NCI-H2196 (cell line): Measurements from ENCODE around the gene TDRD7.
"Not testable (repeated sequence)": the region's sequence is repeated elsewhere in the genome, so short reads cannot be mapped to it uniquely, and the experiment has no call there.

Experiments used
- DNase-seq: peaks from one replicate; lab custom pipeline; 2025; ENCODE audit not compliant: unreplicated experiment; lab: John Stamatoyannopoulos, UW

The TDRD7 gene

DNA sequence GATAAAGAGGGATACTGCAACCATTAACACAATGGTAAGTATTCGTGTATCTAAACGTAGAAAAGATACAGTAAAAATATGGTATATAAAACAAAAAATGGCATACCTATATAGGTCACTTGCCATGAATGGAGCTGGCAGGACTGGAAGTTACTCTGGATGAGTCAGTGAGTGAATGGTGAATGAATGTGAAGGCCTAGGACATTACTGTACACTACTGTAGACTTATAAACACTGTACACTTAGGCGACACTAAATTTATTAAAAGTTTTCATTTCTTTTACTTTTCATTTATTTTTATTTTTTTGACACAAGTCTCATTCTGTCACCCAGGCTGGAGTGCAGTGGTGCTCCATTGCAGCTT, 14.1 kb downstream of the TDRD7 start:
- DNase-seq: no peak

DNA sequence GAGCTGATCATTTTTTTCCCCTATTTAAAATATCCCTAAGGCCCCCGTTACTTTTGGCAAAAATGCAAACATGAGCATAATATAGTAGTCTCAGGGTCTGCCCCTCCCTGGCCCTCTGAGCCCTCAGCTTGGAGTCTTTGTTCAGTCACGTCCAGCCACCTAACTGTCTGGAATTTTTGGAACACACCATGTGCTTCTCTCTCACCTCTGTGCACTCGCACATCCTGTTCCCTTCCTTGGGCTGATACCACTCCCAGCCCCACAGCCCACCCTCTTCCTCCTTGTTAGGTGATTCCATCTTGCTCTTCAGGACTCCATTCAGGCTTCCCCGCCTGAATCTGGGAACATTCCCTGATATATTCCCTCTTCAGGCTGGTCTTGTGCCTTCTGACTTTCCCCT, 16.0 kb downstream of the TDRD7 start:
- no peak for DNase-seq

DNA sequence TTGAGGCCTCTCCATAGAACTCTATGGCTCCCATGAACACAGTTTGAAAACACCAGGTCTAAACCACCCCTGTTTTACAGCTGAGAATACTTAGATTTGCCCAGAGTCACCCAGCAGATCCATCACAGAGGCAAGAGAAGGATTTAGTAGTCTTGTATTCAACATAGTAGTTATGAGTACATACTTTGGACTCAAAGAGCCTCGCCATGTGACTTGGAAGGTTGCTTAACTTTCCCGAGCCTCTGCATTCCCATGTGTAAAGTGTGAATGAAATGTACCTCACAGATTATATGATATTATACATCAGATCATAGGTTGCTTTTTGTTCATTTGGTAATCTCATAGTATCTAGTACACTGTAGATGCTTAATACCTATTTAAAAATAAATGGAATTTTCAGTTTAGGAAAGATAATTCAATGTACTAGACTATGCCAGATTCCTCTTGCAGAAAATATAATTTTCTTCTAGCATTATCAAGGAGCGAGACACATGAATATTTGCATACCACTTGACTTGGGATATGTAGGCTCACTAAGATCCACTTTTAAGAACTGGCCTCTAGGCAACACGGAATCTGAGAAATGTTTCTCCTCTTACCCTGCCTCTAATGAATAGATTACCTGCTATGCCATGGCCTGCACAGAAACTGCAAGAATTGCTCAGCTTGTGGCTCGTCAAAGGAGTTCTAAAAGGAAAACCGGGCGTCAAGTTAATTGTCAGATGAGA, 18.6 kb downstream of the TDRD7 start:
- DNase-seq: no peak

DNA sequence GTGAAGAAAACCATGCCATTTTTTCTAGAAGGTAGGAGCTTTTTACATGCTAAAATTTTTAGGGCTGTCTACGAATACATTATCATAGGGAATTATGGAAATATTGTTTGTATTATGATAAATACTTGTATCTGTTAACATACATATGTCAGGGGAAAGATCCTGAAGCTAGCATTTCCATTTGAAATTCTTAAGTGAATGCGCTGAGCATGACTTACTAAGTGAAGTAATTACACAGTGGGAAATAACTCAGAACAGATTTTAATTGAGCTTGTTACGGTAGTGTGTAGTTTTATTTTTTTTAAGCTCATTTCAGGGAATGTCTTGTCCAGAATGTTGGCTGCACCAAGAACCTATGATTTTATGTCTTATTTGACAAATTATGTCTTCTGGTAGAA, 19.1 kb downstream of the TDRD7 start:
- no peak for DNase-seq

DNA sequence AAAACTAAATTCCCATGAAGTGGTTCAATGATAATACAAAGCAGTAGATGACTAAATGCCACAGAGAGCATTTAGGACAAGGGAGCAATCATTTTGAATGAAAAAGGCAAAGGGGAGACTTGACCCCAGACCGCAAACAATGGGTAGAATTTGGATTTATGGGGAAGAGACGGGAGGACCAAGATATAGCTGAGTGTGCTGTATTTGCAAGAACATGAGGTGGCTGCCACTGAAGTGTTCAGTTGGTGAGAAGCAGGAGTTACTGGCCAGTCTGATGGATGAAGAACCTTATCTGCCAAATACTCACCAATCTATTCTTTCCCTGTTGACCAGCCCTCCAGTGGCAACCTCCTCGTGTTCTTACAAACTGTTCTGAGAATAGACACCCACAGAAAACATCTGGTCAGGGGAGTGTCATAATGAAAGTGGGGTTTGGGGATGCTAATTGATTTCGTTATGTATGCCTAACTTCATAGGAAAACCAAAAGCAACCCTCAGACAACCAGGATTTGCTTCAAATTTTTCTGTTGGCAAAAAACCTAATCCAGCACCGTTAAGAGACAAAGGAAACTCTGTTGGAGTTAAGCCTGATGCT, 19.8 kb downstream of the TDRD7 start:
- DNase-seq: no peak

DNA sequence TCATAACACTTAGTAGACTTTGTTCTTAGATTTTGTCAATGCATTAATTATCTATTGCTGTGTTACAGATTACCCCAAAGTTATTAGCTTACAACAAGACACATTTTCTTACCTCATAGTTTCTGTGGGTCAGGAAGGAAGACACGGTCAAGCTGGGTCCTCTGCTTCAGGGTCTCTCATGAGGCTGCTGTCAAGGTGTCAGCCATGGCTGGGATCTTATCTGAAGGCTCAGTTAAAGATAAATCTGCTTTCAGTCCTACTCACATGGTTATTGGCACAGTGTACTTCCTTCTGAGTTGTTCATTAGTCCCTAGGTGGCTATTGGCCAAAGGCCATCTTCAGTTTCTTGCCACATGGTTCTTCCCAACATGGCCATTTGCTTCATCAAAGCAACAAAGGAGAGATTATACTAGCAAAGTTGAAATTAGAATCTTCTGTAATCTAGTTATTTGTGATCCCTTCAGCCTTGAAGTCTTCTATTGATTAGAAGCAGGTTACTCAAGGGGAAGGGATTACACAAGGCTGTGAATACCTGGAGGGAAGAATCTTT, 25.2 kb downstream of the TDRD7 start:
- no peak for DNase-seq

DNA sequence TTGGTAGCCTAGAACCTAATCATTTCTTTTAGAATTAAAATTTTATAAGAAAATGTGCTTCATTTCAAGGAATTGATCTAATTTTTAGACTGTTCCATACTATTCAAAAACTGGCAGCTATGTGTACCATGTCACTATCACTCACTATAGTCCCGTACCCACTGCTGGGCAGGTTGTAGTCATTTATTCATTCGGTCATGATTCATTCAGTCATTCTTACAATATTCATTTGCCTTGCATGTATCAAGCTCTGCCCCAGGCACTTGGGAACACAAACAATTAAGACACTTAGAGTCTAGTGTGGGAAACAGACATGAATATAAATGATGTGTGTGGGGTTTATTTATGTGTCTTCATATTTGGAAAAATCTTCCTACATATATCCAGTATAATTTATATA, 26.4 kb downstream of the TDRD7 start:
- DNase-seq: no peak

DNA sequence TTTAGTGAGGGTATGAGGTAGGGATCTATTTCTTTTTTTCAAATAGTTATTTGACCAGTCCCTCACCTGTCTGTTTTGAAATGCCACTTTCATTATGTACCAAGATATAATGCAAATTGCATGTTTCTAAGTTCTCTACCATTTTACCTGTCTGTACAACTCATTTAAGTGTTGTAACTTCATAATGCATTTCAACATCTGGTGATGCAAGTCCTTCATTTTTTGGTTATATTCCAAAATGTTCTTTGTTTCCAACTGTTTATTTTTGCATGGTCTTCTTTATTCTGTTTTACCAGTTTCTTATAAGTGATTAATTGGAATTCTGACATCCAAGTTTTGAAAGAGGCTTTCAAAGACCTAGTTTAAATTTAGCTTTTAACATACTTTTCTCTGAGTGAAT, 26.8 kb downstream of the TDRD7 start:
- DNase-seq: no peak

DNA sequence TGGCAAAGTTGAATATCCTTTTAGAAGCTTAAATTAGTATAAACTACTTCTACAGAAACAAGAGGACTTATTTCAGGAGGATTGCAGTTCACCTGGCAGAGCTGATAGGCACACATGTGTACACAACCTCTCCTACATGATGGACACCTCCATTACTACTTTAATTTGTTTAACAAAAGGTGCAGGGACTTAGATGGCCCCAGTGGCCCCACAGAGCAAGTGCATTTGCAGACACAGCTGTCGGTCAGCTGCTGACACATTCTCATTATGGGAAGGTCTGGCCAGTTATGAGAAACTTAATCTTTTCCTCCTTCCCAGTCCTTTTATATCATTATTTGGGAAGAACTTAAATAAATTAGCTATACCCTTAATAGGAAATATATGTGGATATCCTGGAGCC, 28.3 kb downstream of the TDRD7 start:
- no peak for DNase-seq

DNA sequence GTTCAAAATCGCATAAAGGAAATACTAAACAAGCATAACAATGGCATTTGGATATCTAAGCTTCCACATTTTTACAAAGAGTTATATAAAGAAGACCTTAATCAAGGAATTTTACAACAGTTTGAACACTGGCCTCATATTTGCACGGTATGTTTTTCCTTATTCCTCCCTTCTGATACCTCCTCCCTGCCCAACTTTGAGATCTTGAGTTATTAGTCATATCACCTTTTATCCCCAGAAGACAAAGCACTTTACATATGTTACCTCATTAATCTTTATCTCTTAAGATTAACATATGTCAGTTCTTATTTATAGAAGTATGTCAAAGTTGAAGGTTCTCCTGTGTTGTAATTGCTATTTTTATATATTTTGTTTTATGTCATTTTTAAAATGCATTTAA, 29.8 kb downstream of the TDRD7 start:
- no peak for DNase-seq

DNA sequence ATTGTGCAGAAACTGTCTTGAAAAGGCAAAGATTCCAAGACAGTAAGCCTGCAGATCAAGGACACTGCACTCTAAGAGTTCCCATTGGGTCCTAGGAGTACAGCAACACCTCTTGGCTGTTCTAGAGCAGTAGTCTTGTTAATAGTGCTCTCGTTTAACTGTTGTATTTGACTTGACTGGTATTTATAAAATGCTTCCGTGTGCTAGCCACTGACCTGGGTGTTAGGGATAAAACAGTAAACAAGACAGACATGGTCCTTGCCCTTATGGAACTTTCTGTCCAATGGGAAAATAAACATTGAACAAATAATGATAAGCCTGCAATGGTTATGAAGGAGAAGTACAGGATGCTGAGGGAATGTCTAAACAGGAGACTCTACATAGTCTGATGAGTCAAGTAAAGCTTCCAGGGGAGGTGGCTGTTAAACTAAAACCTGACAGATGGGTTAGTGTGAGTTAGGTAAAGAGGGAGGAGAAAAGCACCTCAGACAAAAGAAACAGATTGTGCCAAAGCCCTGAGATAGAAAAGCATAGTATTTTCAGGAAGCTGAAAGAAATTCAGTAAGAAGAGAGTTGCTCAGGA, 33.3 kb downstream of the TDRD7 start:
- no peak for DNase-seq

DNA sequence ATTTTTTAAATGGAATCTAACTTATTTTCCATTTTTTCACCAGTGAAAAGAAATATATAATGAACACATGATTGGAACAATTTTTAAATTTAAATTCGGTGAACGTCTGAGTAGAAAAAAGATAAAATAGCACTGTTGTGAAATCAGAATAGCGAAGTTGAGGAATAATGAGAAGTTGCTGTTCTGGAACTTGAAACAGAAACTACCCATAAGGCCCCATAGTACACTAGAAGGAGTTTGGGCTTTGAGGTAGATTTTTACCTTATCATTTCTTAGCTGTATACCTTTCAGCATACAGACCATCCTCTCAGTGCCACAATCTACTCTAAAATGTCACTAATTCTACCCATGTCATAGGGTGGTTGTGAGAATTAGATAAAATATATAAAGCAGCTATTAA, 35.1 kb downstream of the TDRD7 start:
- DNase-seq: no peak

DNA sequence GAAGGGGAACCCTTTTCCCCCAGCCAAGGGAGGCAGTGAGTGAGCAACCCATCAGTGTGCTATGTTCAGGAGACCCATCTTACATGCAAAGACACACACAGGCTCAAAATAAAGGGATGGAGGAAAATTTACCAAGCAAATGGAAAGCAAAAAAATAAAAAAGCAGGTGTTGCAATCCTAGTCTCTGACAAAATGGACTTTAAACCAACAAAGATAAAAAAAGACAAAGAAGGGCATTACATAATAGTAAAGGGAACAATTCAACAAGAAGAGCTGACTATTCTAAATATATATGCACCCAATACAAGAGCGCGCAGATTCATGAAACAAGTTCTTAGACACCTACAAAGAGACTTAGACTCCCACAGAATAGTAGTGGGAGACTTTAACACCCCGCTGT, 41.7 kb downstream of the TDRD7 start:
- DNase-seq: not testable (repeated sequence)

DNA sequence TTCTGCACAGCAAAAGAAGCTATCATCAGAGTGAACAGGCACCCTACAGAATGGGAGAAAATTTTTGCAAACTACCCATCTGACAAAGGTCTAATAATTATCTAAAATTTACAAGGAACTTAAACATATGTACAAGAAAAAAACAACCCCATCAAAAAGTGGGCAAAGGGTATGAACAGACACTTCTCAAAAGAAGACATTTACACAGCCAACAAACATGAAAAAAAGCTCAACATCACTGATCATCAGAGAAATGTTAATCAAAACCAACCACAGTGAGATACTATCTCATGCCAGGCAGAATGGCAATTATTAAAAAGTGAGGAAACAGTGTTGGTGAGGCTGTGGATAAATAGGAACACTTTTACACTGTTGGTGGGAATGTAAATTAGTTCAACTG, 44.9 kb downstream of the TDRD7 start:
- not testable (repeated sequence) for DNase-seq

DNA sequence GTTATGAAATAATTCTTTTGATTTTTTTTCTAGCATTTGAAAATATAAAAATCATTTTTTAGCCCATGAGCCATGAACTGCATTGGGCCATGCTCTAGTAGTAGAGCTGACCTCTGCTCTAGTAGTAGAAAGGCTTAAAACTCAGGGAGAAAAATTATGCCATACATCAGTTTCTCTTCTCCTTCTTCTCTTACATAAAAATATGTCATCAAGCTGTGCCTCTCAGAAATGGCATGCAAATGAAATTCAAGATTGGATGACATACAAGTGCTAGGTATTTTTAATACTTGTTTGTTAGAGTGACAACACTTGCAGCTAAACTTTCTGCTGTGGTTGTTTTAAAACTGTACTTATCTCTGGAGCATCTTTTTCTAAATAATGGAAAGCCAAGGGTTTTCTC, 47.4 kb downstream of the TDRD7 start:
- no peak for DNase-seq

DNA sequence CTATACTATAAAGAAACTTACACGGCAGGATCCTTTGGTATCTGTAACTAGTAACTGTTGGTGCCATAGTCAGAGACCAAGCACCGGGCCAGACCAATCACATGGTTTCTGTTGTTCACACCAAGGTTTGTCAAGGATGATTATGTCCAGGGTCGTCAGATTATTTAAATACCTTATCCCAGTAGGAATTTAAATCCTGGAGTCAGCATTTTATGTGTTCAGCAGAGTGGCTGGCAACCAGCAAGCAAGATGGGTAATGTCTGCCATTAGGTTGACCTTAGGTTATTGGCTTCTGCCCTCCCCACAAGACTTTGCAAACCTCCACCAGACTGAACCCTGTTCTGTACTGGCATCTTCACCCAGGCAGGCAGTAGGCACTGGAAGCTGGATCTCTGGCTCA, 50.3 kb downstream of the TDRD7 start:
- no peak for DNase-seq

DNA sequence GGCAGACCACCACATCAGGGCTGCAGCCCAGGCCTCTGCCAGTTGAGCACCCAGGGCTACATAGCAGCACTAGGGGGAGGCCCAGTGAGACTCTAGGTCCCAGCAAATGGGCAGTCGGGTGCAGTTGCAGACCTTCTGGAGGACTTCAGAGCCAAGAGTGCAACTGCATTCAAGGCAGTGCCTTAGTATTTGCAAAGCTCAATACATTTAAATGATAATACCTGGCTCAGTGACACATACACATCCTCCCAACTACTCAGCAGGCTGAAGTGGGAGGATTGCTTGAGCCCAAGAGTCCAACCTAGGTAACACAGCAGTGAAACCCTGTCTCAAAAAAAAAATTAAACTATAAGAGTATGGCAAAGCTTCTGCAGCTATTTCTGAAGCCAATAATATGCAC, 51.0 kb downstream of the TDRD7 start:
- no peak for DNase-seq

DNA sequence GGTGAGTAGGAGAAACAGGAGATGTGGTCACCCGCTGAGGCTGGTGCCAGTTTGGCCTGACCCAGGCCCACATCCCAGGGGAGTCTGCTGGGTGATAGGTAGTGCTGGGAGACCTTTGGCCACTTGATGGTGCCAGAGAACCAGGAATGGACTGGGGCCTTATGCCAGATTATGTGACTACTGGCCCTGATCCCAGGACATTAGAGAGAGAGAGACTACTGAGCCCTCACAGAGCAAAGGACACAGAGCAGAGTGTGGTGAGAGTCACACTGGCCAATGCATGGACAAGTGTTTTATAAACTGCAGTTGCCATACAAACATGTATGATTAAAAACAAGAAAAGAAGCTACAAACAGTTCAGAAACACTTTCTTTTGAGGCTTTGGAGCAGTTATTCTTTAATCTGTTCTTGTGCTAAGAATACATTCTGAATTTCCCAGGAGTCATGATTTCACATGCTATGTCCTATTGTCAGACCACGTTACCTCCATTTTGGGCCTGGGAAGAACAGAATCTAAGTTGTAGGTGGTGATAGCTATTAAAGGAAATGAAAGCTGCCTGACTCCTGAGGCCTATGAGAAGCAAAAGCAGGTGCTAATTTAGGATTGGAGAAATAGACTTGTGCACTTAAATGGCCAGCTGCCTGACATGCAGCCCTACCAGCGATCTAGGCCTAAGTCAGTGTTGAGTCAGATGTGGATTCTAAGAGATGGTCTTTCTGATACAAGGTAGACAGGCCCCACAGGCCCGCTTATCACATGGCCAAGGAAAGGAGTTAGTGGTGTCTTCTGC, 57.0 kb downstream of the TDRD7 start:
- DNase-seq: peak; percentile 68

DNA sequence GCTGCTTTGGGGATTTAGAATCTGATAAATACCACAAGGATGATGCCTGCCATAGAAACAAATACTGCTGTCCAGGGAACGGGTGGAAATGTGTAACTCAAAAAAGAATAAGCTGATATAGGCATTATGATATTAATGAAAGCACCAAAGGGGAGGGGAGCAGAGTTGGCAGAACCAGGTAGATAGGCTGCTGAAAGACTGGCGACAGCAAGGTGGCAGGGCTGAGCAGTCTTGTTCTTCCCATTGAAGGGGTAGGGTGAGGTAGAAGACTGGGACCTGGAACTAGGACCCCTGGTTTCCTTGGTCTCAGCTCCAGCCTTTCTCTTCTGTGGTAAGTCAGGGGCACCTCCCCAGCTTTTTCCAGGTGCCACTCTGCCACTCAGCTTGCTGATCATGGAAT, 58.2 kb downstream of the TDRD7 start:
- DNase-seq: no peak

DNA sequence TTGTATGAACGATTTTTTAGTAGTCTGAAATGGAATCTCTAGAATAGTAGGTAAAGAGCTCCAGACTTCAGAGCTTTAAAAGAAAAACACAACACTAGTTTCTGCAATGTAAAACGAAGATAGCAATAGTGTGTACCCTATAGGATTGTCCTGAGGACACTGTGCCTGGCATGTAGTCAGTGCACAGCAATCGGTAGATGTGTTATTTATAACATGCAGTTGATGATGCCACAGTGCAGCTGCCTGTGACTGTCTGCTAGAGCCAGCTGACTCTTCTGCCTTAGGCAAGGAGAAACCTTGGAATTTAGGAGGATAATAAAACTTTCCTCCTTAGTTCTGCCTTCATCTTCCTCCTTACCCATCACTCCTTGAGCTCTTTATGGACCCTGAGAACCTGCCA, 61.8 kb downstream of the TDRD7 start:
- DNase-seq: no peak

DNA sequence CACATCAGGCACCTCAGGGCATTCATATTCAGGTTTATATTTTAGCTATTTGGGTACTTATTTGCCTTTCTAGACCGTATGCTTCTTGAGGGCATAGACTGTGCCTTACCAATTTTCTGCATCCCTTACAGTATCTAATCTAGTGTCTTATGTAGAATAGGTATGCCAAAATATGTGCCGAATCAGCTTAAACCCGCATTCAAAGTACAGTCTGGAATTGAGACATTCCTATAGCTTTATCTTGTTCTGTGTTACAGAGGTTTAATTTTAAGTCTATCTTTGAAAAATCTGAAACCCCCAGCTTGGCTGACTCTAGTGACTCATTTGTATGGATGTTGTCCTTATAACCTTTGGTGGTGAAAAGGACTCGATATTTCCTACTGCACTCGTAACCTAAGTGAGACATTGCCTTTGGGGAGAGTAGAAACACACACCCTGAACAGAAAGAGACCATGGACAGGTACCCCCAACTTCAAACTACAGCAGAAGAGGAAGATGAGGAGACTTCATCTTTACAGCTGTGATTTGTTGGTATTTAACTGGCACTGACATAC, 62.6 kb downstream of the TDRD7 start:
- no peak for DNase-seq
